HG03066 (cell line): Measurements from ENCODE around the gene MAPK6.
"Not testable (repeated sequence)": the region's sequence is repeated elsewhere in the genome, so short reads cannot be mapped to it uniquely, and the experiment has no call there.

ENCODE experiments used
- ATAC-seq: cut with Tn5 transposase; IDR thresholded peaks from one replicate; pipeline ENCODE4 v1.9.1; 2021; ENCODE audit warnings: low read depth; ENCODE audit not compliant: unreplicated experiment

The MAPK6 gene

GRCh38 chr15:52042051-52042851, 23.2 kb downstream of the MAPK6 start:
- ATAC-seq = no peak

- ATAC-seq = not testable (repeated sequence)
These were observed 26.8 kb downstream of the MAPK6 start for GRCh38 chr15:52045795-52046298.

GRCh38 chr15:52046552-52046951, 27.5 kb downstream of the MAPK6 start:
- not testable (repeated sequence) for ATAC-seq

GRCh38 chr15:52050416-52050815, 31.4 kb downstream of the MAPK6 start:
- no peak for ATAC-seq

GRCh38 chr15:52052066-52052935, 33.3 kb downstream of the MAPK6 start:
- ATAC-seq = no peak

- no peak for ATAC-seq
These were observed 35.4 kb downstream of the MAPK6 start for GRCh38 chr15:52054381-52054780.

GRCh38 chr15:52054858-52055257, 35.8 kb downstream of the MAPK6 start:
- ATAC-seq = not testable (repeated sequence)

- no peak for ATAC-seq
These were observed 37.0 kb downstream of the MAPK6 start for GRCh38 chr15:52056001-52056400.

- ATAC-seq = no peak
These were observed 37.5 kb downstream of the MAPK6 start for GRCh38 chr15:52056496-52056895.

GRCh38 chr15:52057996-52058395, 39.0 kb downstream of the MAPK6 start:
- no peak for ATAC-seq

GRCh38 chr15:52060501-52060900, 41.5 kb downstream of the MAPK6 start:
- no peak for ATAC-seq

- ATAC-seq = no peak
These were observed 48.0 kb downstream of the MAPK6 start for GRCh38 chr15:52066842-52067544.

- ATAC-seq = no peak
These were observed 48.5 kb downstream of the MAPK6 start for GRCh38 chr15:52067545-52067926.

- ATAC-seq = no peak
These were observed 49.1 kb downstream of the MAPK6 start for GRCh38 chr15:52068004-52068615.

GRCh38 chr15:52069559-52069958, 50.5 kb downstream of the MAPK6 start:
- no peak for ATAC-seq

GRCh38 chr15:52071570-52071969, 52.6 kb downstream of the MAPK6 start:
- no peak for ATAC-seq

- no peak for ATAC-seq
These were observed 58.1 kb downstream of the MAPK6 start for GRCh38 chr15:52076889-52077781.

GRCh38 chr15:52078197-52078875, 59.3 kb downstream of the MAPK6 start:
- no peak for ATAC-seq
